ENCODE data around the gene ZNF23. TPM values are rescaled to one million over a fixed set of nuclear protein-coding genes. Genes with fewer than 3 reads are reported as not detected.

Gene ZNF23
- total RNA-seq, 1 experiment from 2014 or later: 9.6 TPM

DNA sequence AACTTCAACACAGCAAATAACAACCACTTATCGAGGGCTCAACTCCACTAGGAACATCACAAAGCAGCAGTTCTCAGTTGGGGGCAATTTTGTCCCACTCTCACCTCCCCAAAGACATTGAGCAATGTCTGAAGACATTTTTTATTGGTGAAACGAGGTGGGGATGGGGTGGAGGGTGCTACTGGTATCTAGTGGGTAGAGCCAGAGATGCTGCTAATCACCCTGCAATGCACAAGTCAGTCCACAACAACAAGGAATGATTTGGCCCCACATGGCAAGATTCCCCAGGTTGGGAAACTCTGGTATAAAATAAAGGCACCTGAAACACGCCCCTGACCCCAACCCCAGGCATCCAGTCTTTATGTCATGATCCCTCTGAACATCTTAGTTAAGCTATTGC, 53.5 kb downstream of the ZNF23 start:
- H2BK20ac ChIP-seq (ENCODE audit: low read depth, low read length, poor library complexity, severe bottlenecking): no peak overlapping the region
- Mint-ChIP-seq H3K4me1 (peaks cover 8 to 9% of the 10 kb centered on the region in 2 experiments), H3K4me3 (no peak overlapping the region), H3K9me3 (peaks cover 12 to 15% of the 10 kb centered on the region in 2 experiments; a peak in 4 of 5 replicates), H3K27ac (no peak overlapping the region), H3K27me3 (ENCODE audit: low read depth) (peaks cover 22% of the 10 kb centered on the region), H3K36me3 (ENCODE audit: insufficient read depth in 1 of 3, low read depth in 3 of 3) (peaks cover 0 to 5% (median 3%) of the 10 kb centered on the region in 3 experiments; a peak in 2 of 7 replicates)
- no peak overlapping the region for H2BK12ac ChIP-seq (ENCODE audit: insufficient read length, low read depth, low read length)
- no peak overlapping the region for H2AK5ac ChIP-seq (ENCODE audit: insufficient read length, low read length)
- no peak overlapping the region for H2BK120ac ChIP-seq (ENCODE audit: low read depth, low read length, poor library complexity, severe bottlenecking)
- H2BK5ac ChIP-seq (ENCODE audit: insufficient read length, low read length): no peak overlapping the region
- H3K14ac ChIP-seq (ENCODE audit: insufficient read depth, low read length): no peak overlapping the region
- no peaks in the 10 kb centered on the region for H3K79me1 ChIP-seq (ENCODE audit: insufficient read depth, low read depth, low read length, poor library complexity, severe bottlenecking)
- peaks cover 6% of the 10 kb centered on the region for H3K23me2 ChIP-seq (ENCODE audit: insufficient read length, low read depth, low read length, poor library complexity, severe bottlenecking)
- H3T11ph ChIP-seq (ENCODE audit: low read length): no peak overlapping the region
- no peak overlapping the region for H3K27ac ChIP-seq (ENCODE audit: insufficient read length, low read depth, low read length)
- H3K4me1 ChIP-seq (ENCODE audit: insufficient read depth, low read length): no peaks in the 10 kb centered on the region
- H4K5ac ChIP-seq (ENCODE audit: insufficient read length, low read depth, low read length): no peak overlapping the region
- no peaks in the 10 kb centered on the region for H4K20me1 ChIP-seq (ENCODE audit: control insufficient read depth, insufficient read depth, insufficient read length)
- H2AFZ ChIP-seq (ENCODE audit: low read length): no peak overlapping the region
- no peak overlapping the region for H3K4me2 ChIP-seq (ENCODE audit: insufficient read depth, insufficient read length, low read length)
- H3K9me3 ChIP-seq (ENCODE audit: control insufficient read depth, low read depth, low read length): no peaks in the 10 kb centered on the region
- H3K9ac ChIP-seq (ENCODE audit: extremely low read depth, insufficient read length, low read length): no peak overlapping the region
- H3K56ac ChIP-seq (ENCODE audit: insufficient read length, low read depth, low read length): no peak overlapping the region
- WGBS (ENCODE audit: extremely low coverage, insufficient read length, low lambda C conversion rate): no CpG with 5 or more reads among the region's 3 CpGs
- H4K8ac ChIP-seq (replicated peaks; ENCODE audit: insufficient read length, low read depth, low read length): no peak overlapping the region
- no peak overlapping the region for H4K91ac ChIP-seq (ENCODE audit: insufficient read length, low read depth, low read length)
- no peak for DNase-seq
- no peaks in the 10 kb centered on the region for H3K79me2 ChIP-seq (ENCODE audit: insufficient read depth, low read length)
- H2BK15ac ChIP-seq (ENCODE audit: low read depth, low read length): no peak overlapping the region
- H3K18ac ChIP-seq (ENCODE audit: insufficient read length, low read depth, low read length): no peak overlapping the region
- no peak for TF ChIP-seq CTCF (conservative IDR thresholded peaks at IDR 0.05)
- no peak overlapping the region for H3K4ac ChIP-seq (ENCODE audit: low read depth, low read length)
- no peak overlapping the region for H3K23ac ChIP-seq (ENCODE audit: insufficient read length, low read depth, low read length)
- no peaks in the 10 kb centered on the region for H3K27me3 ChIP-seq (ENCODE audit: insufficient read depth, low read length)
